Epithelial cell of prostate (primary cell): ENCODE results near the gene KRTAP1-3.
"Not testable (repeated sequence)": the region's sequence is repeated elsewhere in the genome, so short reads cannot be mapped to it uniquely, and the experiment has no call there.

Experiments
- DNase-seq: peaks from one replicate; pipeline ENCODE4 v3.0.0-alpha.2; 2011; ENCODE audit warnings: low read depth, low spot score
- H3K27ac ChIP-seq: fragments of 450-650 bp; 2 replicates; pipeline ENCODE4 v1.5.1; 2017; ENCODE audit warnings: mild to moderate bottlenecking

Gene KRTAP1-3

DNA sequence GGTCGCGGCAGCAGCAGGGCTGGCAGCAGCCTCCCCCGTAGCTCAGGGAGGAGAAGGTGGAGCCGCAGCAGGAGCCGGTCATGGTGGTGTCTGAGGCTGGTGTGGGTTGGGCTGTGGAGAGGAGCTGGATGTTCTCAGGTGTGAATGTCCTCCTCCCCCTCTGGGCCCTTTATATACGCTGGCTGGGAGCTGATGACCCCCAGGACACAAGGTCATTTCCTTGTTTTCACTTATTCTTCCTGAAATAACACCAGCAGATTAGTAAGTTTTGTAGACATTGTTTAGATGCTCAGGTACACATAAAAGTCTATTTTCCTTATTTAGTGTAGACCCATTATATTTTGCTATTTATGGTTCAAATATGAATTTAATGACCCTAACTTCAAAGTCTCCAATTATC lies 20.5 kb upstream of the KRTAP1-3 start, which contains the start of gene KRTAP2-2:
KRTAP2-2 (minus strand) TSS at position 101 of the 400 bp plus-strand sequence; CDS start at position 82, 19 bp downstream.
- not testable (repeated sequence) for DNase-seq, H3K27ac ChIP-seq

DNA sequence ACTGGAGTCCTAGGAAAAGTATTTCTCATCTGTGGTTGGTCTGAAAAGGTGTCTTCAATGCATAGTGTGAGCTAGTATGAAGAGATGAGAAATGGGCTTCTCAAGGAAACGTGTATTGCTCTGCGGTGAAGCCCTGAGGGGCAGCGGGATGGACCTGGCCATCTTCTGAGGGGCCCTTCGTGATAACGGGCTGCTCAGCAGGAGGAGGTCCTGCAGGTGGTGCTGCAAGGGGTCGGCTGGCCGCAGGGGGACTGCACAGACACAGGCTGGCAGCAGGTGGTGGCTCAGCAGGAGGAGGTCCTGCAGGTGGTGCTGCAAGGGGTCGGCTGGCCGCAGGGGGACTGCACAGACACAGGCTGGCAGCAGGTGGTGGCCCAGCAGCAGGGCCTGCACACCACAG lies 19.9 kb upstream of the KRTAP1-3 start:
- not testable (repeated sequence) for H3K27ac ChIP-seq, DNase-seq

DNA sequence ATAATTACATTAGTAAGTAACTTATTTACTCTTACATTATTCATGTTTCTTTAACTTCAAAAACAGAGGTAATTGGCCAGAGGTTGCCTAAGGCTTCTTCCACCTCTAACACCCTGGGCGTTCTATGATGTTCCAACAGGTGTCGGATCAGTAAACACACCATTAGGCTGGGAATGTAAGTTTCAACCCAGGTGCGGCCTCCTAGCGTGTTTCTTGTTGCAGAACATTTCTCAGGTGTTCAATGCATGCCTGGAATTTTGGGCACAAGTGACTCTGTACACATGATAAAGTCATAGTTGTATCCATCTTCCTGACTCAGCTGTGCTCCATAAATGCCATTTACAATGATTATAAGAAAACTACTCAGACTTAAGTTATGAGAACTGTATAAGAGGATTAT lies 19.4 kb upstream of the KRTAP1-3 start:
- H3K27ac ChIP-seq = no peak overlapping the region
- DNase-seq = no peak

DNA sequence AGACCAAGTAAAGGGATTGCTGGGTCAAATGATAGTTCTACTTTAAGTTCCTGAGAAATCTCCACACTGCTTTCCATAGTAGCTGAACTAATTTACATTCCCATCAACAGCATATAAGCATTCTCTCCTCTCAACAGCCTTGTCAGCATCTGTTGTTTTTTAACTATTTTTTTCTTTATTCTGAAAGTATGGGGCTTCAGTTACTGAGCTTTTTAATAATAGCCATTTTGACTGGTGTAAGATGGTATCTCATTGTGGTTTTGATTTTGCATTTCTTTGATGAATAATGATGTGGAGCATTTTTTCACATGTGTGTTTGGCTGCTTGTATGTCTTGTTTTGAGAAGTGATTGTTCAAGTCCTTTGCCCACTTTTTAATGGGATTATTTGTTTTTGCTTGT lies 17.9 kb upstream of the KRTAP1-3 start:
- no peak for DNase-seq
- H3K27ac ChIP-seq = no peak overlapping the region

DNA sequence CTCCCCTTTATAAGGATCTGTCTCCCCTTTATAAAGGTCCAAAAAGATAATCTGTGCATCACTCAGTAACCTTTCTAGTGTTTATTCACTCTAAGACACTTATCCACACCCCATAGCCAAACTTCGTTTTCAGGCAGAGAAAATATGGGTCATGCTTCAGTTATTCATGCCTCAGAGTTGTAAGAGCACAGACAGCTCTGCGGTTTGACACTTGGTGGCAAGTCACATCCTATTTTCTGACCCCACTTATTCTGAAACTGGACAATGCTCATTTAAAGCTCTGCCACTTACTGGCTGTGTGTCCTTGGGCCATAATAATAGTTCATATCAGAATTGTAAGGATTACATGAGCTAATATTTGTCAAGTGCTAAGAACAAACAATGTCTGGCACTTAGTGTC lies 14.4 kb upstream of the KRTAP1-3 start:
- peak overlapping the region; percentile 6 for H3K27ac ChIP-seq
- no peak for DNase-seq

DNA sequence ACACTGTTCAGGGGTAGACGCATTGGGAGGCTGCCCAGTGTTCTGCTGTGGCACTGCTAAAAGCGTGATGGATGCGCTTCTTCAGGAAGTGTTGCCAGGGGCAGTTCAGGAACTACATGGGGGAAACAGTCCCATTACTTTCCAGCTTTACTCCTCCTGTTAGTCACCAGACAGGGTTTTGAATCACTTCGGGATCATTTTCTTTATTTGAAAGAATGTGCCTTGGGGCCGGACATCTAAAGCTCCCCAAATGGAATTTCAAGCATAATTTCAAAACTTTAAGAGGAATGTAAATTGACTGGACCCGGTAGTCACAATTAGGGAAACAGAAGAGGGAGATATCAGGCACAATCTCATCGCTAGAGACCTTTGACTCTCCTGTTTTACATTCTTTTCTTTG lies 13.8 kb upstream of the KRTAP1-3 start:
- no peak for DNase-seq
- peak overlapping the region; percentile 6 for H3K27ac ChIP-seq

DNA sequence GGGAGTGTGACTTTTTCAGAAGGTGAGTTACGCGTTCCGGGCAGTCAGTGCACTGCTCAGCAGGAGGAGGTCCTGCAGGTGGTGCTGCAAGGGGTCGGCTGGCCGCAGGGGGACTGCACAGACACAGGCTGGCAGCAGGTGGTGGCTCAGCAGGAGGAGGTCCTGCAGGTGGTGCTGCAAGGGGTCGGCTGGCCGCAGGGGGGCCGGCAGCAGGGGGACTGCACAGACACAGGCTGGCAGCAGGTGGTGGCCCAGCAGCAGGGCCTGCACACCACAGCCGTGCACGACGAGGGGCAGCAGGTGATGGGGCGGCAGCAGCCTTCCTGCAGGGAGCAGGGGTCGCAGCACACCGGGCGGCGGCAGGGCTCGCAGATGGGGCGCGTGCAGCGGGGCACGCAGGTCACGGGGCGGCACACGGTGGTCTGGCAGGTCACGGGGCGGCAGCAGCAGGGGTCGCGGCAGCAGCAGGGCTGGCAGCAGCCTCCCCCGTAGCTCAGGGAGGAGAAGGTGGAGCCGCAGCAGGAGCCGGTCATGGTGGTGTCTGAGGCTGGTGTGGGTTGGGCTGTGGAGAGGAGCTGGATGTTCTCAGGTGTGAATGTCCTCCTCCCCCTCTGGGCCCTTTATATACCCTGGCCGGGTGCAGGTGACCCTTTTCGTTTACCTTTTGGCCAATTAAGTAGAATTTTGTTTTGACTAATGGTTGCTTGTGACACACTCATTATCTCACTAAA lies 12.2 kb upstream of the KRTAP1-3 start, which contains the start of gene KRTAP2-1:
KRTAP2-1 (minus strand) TSS at position 582 of the 731 bp plus-strand sequence; CDS start at position 533, 49 bp downstream.
- not testable (repeated sequence) for H3K27ac ChIP-seq, DNase-seq

DNA sequence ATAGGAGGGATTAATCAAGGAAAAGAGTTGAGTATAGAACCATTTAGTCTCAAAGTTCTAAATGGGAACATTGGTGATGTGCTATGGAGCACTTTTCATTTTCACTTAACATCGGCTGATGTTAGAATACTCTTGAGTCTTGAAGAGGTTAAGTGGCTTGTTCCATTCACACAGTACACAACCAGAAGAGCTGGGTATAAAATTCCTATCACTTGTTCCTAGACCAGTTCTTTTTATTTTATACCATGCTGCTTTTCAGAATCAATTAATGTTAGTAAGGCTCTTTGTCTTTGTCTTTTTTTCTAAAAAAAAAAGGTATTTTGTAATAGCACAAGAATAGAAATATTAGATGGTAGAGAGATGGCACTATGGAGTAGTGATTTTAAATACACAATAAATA lies 8.3 kb upstream of the KRTAP1-3 start:
- no peak for DNase-seq

DNA sequence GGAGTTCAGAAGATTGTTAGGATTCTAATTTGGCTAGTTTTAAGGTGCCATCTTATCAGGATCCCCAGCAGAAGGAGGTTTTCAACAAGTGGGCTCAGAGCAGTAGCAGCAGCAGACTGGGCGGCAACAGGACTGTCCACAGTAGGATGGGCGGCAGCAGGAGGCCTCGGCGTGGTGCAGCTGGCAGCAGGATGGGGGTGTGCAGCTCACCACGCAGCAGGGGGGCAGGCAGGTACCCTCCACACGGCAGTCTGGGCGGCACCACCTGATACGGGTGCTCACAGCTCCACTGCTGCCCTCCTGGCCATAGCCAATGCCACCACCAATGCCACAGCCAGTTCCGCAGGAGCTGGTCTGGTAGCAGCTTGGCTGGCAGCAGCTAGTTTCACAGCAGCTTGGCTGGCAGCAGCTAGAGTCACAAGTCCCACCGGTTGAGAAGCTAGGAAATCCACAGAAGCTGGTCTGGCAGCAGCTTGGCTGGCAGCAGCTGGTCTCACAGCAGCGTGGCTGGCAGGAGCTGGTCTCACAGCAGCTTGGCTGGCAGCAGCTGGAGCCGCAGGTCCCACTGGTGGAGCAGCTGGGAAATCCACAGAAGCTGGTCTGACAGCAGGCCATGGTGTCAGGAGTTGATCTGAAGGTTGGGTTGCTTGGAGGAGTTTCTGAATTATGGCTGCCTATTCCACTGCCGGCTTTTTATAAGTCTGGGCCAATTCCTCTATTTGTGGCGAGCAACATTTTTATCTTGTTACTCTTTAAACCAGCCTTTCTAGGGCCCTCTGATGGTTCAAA lies 6.3 kb upstream of the KRTAP1-3 start, which contains the start of gene KRTAP1-1:
KRTAP1-1 (minus strand) TSS at position 668 of the 789 bp plus-strand sequence; CDS start at position 615, 53 bp downstream.
- not testable (repeated sequence) for H3K27ac ChIP-seq, DNase-seq

More for the DNA sequence above, 8.3 kb upstream of the KRTAP1-3 start:
- no peak overlapping the region for H3K27ac ChIP-seq

DNA sequence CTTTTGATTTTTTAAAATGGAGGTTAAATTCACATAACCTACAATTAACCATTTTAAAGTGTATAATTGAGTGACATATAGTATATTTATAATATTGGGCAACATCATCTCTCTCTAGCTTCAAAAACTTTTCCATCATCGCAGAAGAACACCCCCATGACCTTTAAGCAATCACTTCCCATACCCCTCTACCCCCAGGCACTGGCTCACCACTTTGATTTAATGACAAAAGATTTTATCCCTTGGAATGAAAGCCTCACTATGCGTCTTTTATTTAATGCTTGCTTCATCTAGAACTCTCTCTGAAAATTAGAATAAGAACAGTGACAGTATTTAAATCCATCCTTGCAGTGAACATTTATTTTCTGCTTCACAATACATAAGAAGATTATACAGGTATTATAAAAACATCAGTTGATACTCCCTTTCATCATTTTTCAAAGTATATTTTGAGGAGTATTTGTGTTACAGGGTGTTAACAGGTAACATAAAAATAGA lies 3.2 kb upstream of the KRTAP1-3 start:
- DNase-seq = no peak
- H3K27ac ChIP-seq = no peak overlapping the region

DNA sequence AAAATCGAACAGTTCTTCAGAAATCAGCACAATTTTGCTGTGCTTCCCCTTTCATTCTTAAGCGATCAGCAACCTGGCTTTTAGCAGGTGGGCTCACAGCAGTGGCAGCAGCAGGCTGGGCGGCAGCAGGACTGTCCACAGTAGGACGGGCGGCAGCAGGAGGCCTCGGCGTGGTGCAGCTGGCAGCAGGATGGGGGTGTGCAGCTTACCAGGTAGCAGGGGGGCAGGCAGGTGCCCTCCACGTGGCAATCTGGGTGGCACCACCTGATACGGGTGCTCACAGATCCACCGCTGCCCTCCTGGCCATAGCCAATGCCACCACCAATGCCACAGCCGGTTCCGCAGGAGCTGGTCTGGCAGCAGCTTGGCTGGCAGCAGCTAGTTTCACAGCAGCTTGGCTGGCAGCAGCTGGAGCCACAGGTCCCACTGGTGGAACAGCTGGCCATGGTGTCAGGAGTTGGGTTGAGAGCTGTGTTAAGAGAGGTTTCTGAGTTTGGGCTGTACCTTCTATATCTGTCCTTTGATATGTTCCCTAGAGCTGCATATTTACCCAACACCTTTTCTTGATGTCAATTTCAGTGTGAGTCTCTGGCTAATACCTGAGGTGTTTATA lies 4.9 kb downstream of the KRTAP1-3 start, which contains the start of gene KRTAP1-4:
KRTAP1-4 (minus strand) TSS at position 563 of the 613 bp plus-strand sequence; CDS start at position 446, 117 bp downstream.
- H3K27ac ChIP-seq = no peak within 1 kb of the TSS
- no peak for DNase-seq

DNA sequence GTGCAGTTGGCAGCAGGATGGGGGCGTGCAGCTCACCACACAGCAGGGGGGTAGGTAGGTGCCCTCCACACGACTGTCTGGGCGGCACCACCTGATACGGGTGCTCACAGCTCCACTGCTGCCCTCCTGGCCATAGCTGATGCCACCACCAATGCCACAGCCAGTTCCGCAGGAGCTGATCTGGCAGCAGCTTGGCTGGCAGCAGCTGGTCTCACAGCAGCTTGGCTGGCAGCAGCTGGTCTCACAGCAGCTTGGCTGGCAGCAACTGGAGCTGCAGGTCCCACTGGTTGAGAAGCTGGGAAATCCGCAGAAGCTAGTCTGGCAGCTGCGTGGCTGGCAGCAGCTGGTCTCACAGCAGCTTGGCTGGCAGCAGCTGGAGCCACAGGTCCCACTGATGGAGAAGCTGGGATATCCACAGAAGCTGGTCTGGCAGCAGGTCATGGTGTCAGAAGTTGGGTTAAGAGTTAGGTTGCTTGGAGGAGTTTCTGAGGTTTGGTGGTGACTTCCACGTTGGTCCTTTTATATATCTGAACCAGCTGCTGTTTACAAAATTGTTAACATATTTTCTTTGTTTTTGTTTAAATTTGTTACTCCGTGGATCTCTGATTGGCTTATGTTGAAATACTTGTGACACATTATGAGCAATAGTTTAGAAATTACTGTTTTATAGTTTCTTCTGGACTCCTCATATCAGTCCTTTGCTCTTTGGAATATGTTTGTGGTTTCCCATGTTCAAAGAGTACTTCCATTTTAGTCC lies 7.8 kb downstream of the KRTAP1-3 start, which contains the start of gene KRTAP1-5:
KRTAP1-5 (minus strand) TSS at position 494 of the 757 bp plus-strand sequence; CDS start at position 441, 53 bp downstream.
- no peak for DNase-seq
- H3K27ac ChIP-seq = no peak within 1 kb of the TSS

DNA sequence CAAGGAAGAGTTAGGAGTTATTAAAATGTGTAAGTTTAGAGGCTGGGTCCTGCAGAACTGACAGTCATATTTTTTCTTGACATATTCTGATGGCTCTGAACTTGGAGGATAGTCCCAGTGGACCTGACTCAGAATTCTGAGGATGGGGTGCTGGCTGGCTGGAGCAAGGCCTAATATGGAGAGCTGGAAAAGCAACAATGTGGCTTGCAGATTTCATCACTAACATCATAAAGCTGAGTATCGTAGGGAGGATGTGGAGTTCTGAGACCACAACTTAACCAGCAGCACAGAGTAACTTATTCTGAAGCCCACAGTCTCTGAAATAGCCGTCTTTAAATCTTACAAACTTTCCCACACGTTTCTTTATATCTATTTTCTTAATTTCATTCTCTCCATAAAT lies 10.0 kb downstream of the KRTAP1-3 start:
- no peak for DNase-seq
- H3K27ac ChIP-seq = no peak overlapping the region

DNA sequence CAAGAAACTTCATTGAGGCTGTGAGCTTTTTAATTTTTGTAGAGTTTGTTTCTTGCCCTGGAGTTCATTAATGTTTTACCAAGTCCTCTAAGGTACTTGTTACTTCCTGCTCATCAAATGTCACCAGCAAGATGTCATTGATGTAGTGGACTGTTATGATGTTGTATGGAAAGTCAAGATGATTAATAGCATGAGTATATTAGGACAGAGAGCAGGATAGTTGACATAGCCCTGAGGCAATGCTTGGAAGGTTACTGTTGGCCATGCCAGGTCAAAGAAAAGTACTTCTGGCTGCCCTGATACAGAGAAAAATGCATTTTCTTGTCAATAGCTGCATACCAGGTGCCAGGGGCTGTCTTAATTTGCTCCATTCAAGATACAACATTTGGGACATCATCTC lies 14.3 kb downstream of the KRTAP1-3 start:
- no peak overlapping the region for H3K27ac ChIP-seq
- no peak for DNase-seq

DNA sequence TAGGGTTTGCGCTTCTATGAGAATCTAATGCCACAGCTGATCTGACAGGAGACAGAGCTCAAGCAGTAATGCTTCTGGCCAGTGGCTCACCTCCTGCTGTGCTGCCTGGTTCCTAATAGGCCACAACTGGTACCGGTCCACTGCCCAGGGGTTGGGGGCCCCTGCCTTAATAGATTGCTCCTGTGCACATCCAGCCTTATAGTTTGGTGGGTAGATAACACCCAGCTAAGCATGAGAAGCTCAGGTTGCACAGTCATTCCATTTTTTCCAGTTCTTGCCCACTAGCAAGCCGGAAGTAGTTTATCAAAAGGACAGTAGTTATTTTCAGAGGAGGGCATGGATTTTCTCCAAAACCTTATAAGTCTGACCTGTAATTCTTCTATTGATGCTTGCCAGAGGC lies 15.3 kb downstream of the KRTAP1-3 start:
- no peak overlapping the region for H3K27ac ChIP-seq
- no peak for DNase-seq

DNA sequence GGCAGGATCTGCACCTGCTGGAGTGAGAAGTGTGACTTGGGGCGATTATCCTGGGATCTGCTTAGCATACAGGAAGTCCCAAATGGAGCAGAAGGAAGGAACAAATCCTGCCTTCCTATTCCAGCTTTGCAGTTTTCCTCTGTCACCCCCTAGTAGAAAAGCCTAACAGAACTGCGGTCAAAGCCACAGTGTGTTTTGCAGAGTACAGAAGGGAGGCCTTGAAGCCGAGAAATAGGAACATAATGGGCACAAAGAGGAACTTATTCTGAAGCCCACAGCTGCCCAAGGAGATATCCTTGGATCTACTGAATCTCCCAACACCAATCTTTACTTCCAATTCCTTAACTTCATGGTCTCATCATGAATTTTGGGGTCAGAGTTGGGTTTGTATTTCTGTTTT lies 16.1 kb downstream of the KRTAP1-3 start:
- no peak overlapping the region for H3K27ac ChIP-seq
- DNase-seq = no peak

DNA sequence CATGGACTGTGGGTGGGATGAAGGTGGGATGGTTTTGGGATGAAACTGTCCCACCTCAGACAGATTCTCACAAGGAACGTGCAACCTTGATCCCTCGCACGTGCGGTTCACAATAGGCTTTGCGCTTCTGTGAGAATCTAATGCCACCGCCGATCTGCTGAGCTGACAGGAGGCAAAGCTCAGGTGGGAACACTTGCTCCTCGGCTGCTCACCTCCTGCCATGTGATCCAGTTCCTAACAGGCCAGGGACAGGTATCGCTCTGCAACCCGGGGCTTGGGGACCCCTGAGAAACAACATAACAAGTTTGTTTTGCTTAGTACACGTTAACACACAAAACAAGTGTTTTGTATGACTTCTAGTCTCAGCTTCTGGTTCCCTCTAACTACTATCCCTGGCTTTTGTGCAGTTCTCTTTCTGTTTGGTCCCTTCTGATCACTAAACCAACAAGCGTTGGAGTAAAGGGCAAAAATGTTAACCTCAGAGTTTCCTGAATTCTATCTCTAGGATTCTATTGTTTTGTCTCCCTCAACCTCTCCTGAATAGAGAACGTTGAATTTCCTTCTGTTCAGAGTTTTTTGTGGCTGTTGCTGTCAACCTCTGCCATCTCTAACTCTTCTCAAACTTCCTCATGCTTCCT lies 18.0 kb downstream of the KRTAP1-3 start:
- no peak overlapping the region for H3K27ac ChIP-seq
- no peak for DNase-seq

DNA sequence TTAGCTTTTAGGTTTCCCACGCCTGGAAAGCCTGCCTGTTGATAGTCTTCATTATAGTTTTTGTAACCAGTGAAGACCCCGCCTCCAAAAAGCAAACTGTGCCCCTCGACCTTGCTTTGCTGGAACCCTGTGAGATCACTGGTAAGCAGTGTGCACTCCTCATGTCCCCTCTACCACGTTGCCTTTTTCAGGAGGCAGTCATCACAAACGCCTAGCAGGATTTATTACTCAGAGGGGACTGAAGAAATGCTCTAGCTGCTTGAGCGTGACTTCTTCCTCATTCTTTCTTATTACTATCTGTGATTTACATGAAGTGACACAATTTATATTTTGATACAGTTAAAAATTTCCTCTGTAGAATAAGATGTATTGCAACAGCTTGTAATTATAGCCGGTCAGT lies 19.2 kb downstream of the KRTAP1-3 start:
- DNase-seq = no peak
- H3K27ac ChIP-seq = no peak overlapping the region

DNA sequence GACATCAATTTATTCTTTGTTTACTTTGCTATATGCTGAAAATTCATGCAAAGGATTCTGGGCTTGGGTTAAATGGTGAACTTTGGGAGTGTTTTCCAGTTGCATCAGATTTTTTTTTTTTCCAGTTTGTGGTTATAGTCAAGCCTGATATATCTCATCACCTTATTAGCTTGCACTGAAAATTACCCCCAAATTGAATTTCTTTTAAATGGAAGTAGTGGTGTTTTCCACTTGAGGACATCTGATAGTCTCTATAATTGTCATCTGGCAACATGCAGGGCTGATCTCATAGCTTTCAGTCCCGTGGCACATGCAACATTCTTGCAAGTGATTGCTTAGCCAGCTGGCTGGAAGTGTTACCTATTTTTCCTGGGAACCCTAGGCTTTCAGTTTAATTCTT lies 21.1 kb downstream of the KRTAP1-3 start:
- DNase-seq = no peak
- H3K27ac ChIP-seq = no peak overlapping the region
